GM12891 (cell line): Measurements from ENCODE around the gene PHKG2.

Experiments used
- PAX5 ChIP-seq: IDR thresholded peaks from 2 replicates; pipeline ENCODE4 v1.6.1; 2011; ENCODE audit warnings: low read length, moderate library complexity, mild to moderate bottlenecking; ENCODE audit not compliant: insufficient read depth, severe bottlenecking
- POLR2A ChIP-seq: IDR thresholded peaks from 2 replicates; pipeline ENCODE4 v1.6.1; 2011; ENCODE audit warnings: low read depth, low read length, control low read depth
- POLR2AphosphoS5 ChIP-seq: IDR thresholded peaks from 2 replicates; pipeline ENCODE4 v1.6.1; 2011; ENCODE audit warnings: low read depth, low read length, control low read depth
- SPI1 ChIP-seq: IDR thresholded peaks from 2 replicates; pipeline ENCODE4 v1.6.1; 2011; ENCODE audit warnings: low read depth, low read length, control low read depth
- TAF1 ChIP-seq: IDR thresholded peaks from 2 replicates; pipeline ENCODE4 v1.6.1; 2011; ENCODE audit warnings: low read depth, low read length, control low read depth

- TF ChIP-seq POLR2A (no peak), POLR2AphosphoS5 (no peak), TAF1 (no peak), SPI1 (no peak), PAX5 (no peak)
Measured at GRCh38 chr16:30725418-30725792, 22.8 kb upstream of the PHKG2 start.
